Ishikawa (cell line): ENCODE results near the gene GRK5.

Experiments used
- CEBPB ChIP-seq: IDR thresholded peaks from 2 replicates; pipeline ENCODE4 v1.6.1; 2012
- CREB1 ChIP-seq: IDR thresholded peaks from 2 replicates; pipeline ENCODE4 v1.6.1; 2012; ENCODE audit warnings: low read depth
- EP300 ChIP-seq: IDR thresholded peaks from 2 replicates; pipeline ENCODE4 v1.6.1; 2012; ENCODE audit warnings: borderline replicate concordance
- FOXM1 ChIP-seq: IDR thresholded peaks from 2 replicates; pipeline ENCODE4 v1.6.1; 2012; ENCODE audit warnings: low read depth, borderline replicate concordance
- RAD21 ChIP-seq: IDR thresholded peaks from 2 replicates; pipeline ENCODE4 v1.6.1; 2012; ENCODE audit warnings: low read depth
- REST ChIP-seq: IDR thresholded peaks from 2 replicates; pipeline ENCODE4 v1.6.1; 2012; ENCODE audit warnings: low read depth, mild to moderate bottlenecking
- TEAD4 ChIP-seq: IDR thresholded peaks from 2 replicates; pipeline ENCODE4 v1.6.1; 2012
- YY1 ChIP-seq: IDR thresholded peaks from 2 replicates; pipeline ENCODE4 v1.6.1; 2012; ENCODE audit warnings: low read depth
- ZBTB7A ChIP-seq: IDR thresholded peaks from 2 replicates; pipeline ENCODE4 v1.6.1; 2012; ENCODE audit warnings: low read depth
- TF ChIP-seq, protein P1 (sequence below): IDR thresholded peaks from 2 replicates; pipeline ENCODE4 v1.6.1; 2012

DNA sequence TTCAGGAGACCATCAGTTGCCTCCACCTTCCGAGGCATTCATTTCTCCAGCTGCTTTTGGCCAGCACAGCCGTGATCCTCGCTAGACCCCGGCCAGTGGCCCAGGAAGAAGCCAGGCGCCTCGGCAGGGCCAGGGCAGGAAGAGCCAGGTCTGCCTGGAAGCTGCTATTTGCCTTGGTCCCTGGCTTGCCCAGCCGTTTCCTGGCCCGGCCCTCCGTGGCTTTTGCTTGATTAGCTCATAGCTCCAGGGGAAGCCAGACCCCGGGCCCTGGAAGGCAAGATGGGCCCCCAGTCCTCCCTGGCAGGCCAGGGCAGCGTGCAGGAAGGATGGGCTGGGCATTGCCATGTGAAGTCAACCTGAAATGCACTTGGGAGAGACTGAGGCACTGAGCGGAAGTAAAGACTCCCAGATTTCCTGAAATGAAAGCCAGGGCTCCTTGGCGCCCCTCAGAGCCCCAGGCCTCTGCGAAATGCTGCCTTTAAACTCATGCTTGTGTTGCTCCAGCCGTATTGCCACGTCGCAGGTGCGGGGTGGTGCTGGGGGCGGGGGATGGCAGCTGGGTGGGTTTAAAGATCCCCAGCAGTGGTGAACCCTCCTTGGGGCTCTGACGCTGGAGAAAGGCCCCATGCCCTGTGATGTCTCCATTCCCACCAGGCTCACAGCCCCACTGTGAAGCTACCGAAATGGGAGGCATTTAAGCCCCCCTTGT is 160.6 kb downstream of the GRK5 start:
- no peak for TF ChIP-seq YY1
- no peak for TF ChIP-seq CEBPB
- TF ChIP-seq REST: no peak
- TF ChIP-seq FOXM1: no peak
- no peak for TF ChIP-seq TEAD4
- no peak for TF ChIP-seq CREB1
- no peak for TF ChIP-seq RAD21
- TF ChIP-seq, protein P1, sequence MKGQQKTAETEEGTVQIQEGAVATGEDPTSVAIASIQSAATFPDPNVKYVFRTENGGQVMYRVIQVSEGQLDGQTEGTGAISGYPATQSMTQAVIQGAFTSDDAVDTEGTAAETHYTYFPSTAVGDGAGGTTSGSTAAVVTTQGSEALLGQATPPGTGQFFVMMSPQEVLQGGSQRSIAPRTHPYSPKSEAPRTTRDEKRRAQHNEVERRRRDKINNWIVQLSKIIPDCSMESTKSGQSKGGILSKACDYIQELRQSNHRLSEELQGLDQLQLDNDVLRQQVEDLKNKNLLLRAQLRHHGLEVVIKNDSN: no peak
- TF ChIP-seq EP300: no peak
- no peak for TF ChIP-seq ZBTB7A
